DOHH2 (cell line): ENCODE results near the gene NYAP2.

Source experiments
- H3F3A ChIP-seq: fragments of 200-600 bp; sonication (generic), shearing (Covaris generic); 2 replicates; pipeline ENCODE4 v1.6.0; 2016; ENCODE audit warnings: antibody characterized with exemption, mild to moderate bottlenecking; ENCODE audit not compliant: control insufficient read depth, insufficient read depth
- H3K27ac ChIP-seq: fragments of 200-600 bp; sonication (generic); 2 replicates; pipeline ENCODE4 v1.5.1; 2014; ENCODE audit warnings: low read depth, mild to moderate bottlenecking, low read length, moderate library complexity
- H3K27me3 ChIP-seq: fragments of 200-600 bp; sonication (generic); 2 replicates; pipeline ENCODE4 v1.6.1; 2014; ENCODE audit warnings: mild to moderate bottlenecking, low read length, mixed read lengths; ENCODE audit not compliant: control insufficient read depth
- H3K36me3 ChIP-seq: fragments of 200-600 bp; sonication (generic); 2 replicates; pipeline ENCODE4 v1.6.1; 2014; ENCODE audit warnings: mild to moderate bottlenecking, low read length, moderate library complexity, mixed read lengths; ENCODE audit not compliant: control insufficient read depth
- H3K4me1 ChIP-seq: fragments of 200-600 bp; sonication (generic); 2 replicates; pipeline ENCODE4 v1.6.1; 2014; ENCODE audit warnings: mild to moderate bottlenecking, low read length, mixed read lengths; ENCODE audit not compliant: control insufficient read depth
- H3K4me2 ChIP-seq: fragments of 200-600 bp; sonication (generic); 2 replicates; pipeline ENCODE4 v1.6.0; 2014; ENCODE audit warnings: mild to moderate bottlenecking, low read length, moderate library complexity
- H3K4me3 ChIP-seq: fragments of 200-600 bp; sonication (generic); 2 replicates; pipeline ENCODE4 v1.5.1; 2014; ENCODE audit warnings: mild to moderate bottlenecking, low read length, mixed read lengths
- H3K79me2 ChIP-seq: fragments of 200-600 bp; sonication (generic); 2 replicates; pipeline ENCODE4 v1.6.1; 2014; ENCODE audit warnings: mild to moderate bottlenecking, low read length, mixed read lengths; ENCODE audit not compliant: control insufficient read depth
- H3K9me2 ChIP-seq: fragments of 200-600 bp; sonication (generic); replicated peaks from 2 replicates; pipeline ENCODE4 v1.6.1; 2014; ENCODE audit warnings: mild to moderate bottlenecking, low read length, mixed read lengths; ENCODE audit not compliant: control insufficient read depth
- H3K9me3 ChIP-seq: fragments of 200-600 bp; sonication (generic); 2 replicates; pipeline ENCODE4 v1.6.1; 2014; ENCODE audit warnings: antibody characterized with exemption, low read length, mixed read lengths; ENCODE audit not compliant: control insufficient read depth, insufficient read depth
- H4K20me1 ChIP-seq: fragments of 200-600 bp; sonication (generic); 2 replicates; pipeline ENCODE4 v1.6.0; 2014; ENCODE audit warnings: low read depth, mild to moderate bottlenecking, antibody characterized with exemption, low read length, moderate library complexity; ENCODE audit not compliant: control insufficient read depth, insufficient read depth
- EZH2phosphoT487 ChIP-seq: fragments of 200-600 bp; sonication (generic); IDR thresholded peaks from 2 replicates; pipeline ENCODE4 v1.6.1; 2017; ENCODE audit warnings: borderline replicate concordance, mild to moderate bottlenecking, antibody characterized with exemption, low read length, moderate library complexity, mixed read lengths
- TF ChIP-seq, protein P1 (sequence below): fragments of 200-600 bp; sonication (generic); IDR thresholded peaks from one replicate; pipeline ENCODE4 v1.5.1; 2014; ENCODE audit warnings: antibody characterized with exemption, mild to moderate bottlenecking, low read depth, low read length; ENCODE audit not compliant: poor library complexity, severe bottlenecking

The NYAP2 gene

DNA sequence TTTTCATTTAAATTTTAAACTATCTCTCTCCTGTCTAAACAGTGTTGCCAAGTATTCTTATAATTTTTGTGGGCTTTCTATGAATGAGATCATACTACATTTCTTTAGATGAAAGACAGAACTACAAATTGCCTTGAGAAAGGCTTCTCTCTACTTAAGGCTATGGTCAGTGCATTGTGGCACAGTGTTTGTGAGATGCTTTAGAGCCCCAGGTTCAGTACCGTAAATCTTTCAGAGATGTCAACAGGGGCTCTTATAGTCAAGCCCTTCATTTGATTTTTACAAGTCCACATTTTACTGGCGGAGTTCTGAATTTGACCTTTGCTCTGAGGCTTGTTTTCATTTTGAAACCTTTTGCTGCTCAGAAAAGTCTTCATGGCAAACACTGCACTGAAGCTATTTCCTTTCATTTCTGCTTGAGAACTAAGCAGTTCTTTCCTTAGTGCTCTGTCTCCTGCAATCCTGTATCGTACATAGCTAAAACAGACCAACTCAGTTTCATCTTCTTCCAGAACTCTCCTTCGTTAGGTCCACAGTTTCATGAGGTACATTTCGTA, 175.2 kb downstream of the NYAP2 start:
- H4K20me1 ChIP-seq, result no peaks in the 10 kb centered on the region
- TF ChIP-seq EZH2phosphoT487, result no peak
- no peaks in the 10 kb centered on the region for H3K36me3 ChIP-seq
- H3K79me2 ChIP-seq, result no peaks in the 10 kb centered on the region
- no peaks in the 10 kb centered on the region; the same call in 1 of the 2 replicates for H3K9me3 ChIP-seq
- H3K4me1 ChIP-seq, result no peaks in the 10 kb centered on the region
- no peak overlapping the region for H3K4me3 ChIP-seq
- no peaks in the 10 kb centered on the region for H3K27me3 ChIP-seq
- H3K4me2 ChIP-seq, result no peak overlapping the region
- no peaks in the 10 kb centered on the region for H3F3A ChIP-seq
- H3K27ac ChIP-seq, result no peak overlapping the region
- no peaks in the 10 kb centered on the region for H3K9me2 ChIP-seq

DNA sequence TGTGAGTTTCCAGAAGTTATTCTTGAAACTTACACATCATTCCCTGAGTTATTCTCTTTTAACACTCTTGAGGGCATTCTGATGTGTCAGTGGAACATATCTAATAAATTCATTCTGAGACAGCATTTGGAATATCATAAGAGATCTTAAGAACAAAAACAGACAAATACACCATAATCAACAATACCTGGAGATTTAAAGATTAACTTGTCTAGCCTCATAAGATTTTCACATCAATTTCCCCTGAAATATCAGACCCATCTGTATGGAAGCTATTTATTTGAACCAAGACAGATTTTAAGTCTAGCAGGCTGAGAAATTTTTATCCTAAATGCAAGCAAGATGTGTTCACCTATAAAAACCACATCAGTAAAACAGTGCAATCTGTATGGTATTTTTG, 181.6 kb downstream of the NYAP2 start:
- TF ChIP-seq, protein P1, sequence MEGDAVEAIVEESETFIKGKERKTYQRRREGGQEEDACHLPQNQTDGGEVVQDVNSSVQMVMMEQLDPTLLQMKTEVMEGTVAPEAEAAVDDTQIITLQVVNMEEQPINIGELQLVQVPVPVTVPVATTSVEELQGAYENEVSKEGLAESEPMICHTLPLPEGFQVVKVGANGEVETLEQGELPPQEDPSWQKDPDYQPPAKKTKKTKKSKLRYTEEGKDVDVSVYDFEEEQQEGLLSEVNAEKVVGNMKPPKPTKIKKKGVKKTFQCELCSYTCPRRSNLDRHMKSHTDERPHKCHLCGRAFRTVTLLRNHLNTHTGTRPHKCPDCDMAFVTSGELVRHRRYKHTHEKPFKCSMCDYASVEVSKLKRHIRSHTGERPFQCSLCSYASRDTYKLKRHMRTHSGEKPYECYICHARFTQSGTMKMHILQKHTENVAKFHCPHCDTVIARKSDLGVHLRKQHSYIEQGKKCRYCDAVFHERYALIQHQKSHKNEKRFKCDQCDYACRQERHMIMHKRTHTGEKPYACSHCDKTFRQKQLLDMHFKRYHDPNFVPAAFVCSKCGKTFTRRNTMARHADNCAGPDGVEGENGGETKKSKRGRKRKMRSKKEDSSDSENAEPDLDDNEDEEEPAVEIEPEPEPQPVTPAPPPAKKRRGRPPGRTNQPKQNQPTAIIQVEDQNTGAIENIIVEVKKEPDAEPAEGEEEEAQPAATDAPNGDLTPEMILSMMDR, result no peak
- TF ChIP-seq EZH2phosphoT487, result no peak
- H3K9me3 ChIP-seq, result no peaks in the 10 kb centered on the region
- H3K4me1 ChIP-seq, result no peaks in the 10 kb centered on the region
- no peak overlapping the region for H3K27ac ChIP-seq
- H3K36me3 ChIP-seq, result no peaks in the 10 kb centered on the region
- H3K4me2 ChIP-seq, result no peak overlapping the region
- no peaks in the 10 kb centered on the region for H4K20me1 ChIP-seq
- no peak overlapping the region for H3K4me3 ChIP-seq
- H3K9me2 ChIP-seq, result no peaks in the 10 kb centered on the region
- H3K79me2 ChIP-seq, result no peaks in the 10 kb centered on the region
- no peaks in the 10 kb centered on the region for H3F3A ChIP-seq
- H3K27me3 ChIP-seq, result no peaks in the 10 kb centered on the region

DNA sequence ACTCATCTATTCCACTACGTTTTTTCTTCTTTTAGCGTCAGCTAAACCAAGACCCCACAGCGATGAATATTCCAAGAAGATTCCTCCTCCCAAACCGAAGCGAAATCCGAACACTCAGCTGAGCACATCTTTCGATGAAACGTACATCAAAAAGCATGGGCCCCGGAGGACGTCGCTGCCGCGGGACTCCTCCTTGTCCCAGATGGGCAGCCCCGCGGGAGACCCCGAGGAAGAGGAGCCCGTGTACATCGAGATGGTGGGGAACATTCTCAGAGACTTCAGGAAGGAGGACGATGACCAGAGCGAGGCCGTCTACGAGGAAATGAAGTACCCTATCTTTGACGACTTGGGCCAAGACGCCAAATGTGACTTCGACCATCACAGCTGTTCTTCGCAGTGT, 182.4 kb downstream of the NYAP2 start:
- no peak overlapping the region for H3K27ac ChIP-seq
- no peaks in the 10 kb centered on the region for H3K4me1 ChIP-seq
- H4K20me1 ChIP-seq, result no peaks in the 10 kb centered on the region
- no peak overlapping the region for H3K4me2 ChIP-seq
- H3K9me2 ChIP-seq, result no peaks in the 10 kb centered on the region
- no peaks in the 10 kb centered on the region for H3K36me3 ChIP-seq
- no peaks in the 10 kb centered on the region for H3K79me2 ChIP-seq
- no peaks in the 10 kb centered on the region for H3F3A ChIP-seq
- TF ChIP-seq, protein P1, result no peak
- TF ChIP-seq EZH2phosphoT487, result no peak
- no peaks in the 10 kb centered on the region for H3K9me3 ChIP-seq
- no peaks in the 10 kb centered on the region for H3K27me3 ChIP-seq
- no peak overlapping the region for H3K4me3 ChIP-seq

DNA sequence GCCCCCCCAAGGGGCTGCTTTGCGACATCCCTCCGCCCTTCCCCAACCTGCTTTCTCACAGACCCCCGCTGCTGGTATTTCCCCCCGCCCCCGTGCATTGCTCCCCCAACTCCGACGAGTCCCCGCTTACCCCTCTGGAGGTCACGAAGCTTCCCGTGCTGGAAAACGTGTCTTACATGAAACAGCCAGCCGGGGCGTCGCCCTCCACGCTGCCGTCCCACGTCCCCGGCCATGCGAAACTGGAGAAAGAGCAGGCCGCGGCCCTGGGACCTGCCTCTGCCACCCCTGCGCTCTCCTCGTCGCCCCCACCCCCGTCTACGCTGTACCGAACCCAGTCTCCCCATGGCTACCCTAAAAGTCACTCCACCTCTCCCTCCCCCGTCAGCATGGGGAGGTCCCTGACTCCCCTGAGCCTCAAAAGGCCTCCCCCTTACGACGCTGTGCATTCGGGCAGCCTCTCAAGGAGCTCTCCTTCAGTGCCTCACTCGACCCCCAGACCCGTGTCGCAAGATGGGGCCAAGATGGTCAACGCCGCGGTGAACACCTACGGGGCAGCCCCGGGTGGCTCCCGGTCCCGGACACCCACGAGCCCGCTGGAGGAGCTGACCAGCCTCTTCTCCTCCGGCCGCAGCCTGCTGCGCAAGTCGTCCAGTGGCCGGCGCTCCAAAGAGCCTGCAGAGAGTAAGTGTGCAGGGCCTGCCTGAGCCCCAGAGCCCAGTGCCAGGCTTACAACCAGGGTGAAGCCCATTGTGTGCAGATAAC, 183.0 kb downstream of the NYAP2 start:
- TF ChIP-seq, protein P1, result no peak
- TF ChIP-seq EZH2phosphoT487, result no peak
- Histone ChIP-seq H3K9me3 (no peaks in the 10 kb centered on the region), H3K27ac (no peak overlapping the region), H3K79me2 (no peaks in the 10 kb centered on the region), H3K36me3 (no peaks in the 10 kb centered on the region), H3K4me3 (no peak overlapping the region), H3K9me2 (no peaks in the 10 kb centered on the region), H3K27me3 (no peaks in the 10 kb centered on the region), H3K4me1 (no peaks in the 10 kb centered on the region), H3K4me2 (no peak overlapping the region), H3F3A (no peaks in the 10 kb centered on the region), H4K20me1 (no peaks in the 10 kb centered on the region)
